ENCODE results near the gene KIRREL3.

KIRREL3 gene

GRCh38 chr11:126476266-126476924 is 524.2 kb downstream of the KIRREL3 start:
- no peak for TF ChIP-seq CTCF (IDR thresholded peaks at IDR 0.05; ENCODE audit: insufficient read depth, missing control alignments)
- DNase-seq (ENCODE audit: insufficient read length, low spot score) (no peak), FAIRE-seq (no peak)

GRCh38 chr11:126475014-126475991 is 525.3 kb downstream of the KIRREL3 start:
- DNase-seq (ENCODE audit: insufficient read length, low spot score) = no peak
- FAIRE-seq = no peak
- TF ChIP-seq CTCF (IDR thresholded peaks at IDR 0.05; ENCODE audit: insufficient read depth, missing control alignments) = no peak

GRCh38 chr11:126474220-126474619 is 526.4 kb downstream of the KIRREL3 start:
- no peak for FAIRE-seq
- DNase-seq (ENCODE audit: insufficient read length, low spot score) = no peak
- no peak for TF ChIP-seq CTCF (IDR thresholded peaks at IDR 0.05; ENCODE audit: insufficient read depth, missing control alignments)

GRCh38 chr11:126473269-126473668 is 527.3 kb downstream of the KIRREL3 start:
- DNase-seq (ENCODE audit: insufficient read length, low spot score) = no peak
- TF ChIP-seq CTCF (IDR thresholded peaks at IDR 0.05; ENCODE audit: insufficient read depth, missing control alignments) = no peak
- FAIRE-seq = no peak

GRCh38 chr11:126469311-126469710 is 531.3 kb downstream of the KIRREL3 start:
- FAIRE-seq (no peak), DNase-seq (ENCODE audit: insufficient read length, low spot score) (no peak)
- TF ChIP-seq CTCF (IDR thresholded peaks at IDR 0.05; ENCODE audit: insufficient read depth, missing control alignments) = no peak

- no peak for DNase-seq (ENCODE audit: insufficient read length, low spot score)
- no peak for TF ChIP-seq CTCF (IDR thresholded peaks at IDR 0.05; ENCODE audit: insufficient read depth, missing control alignments)
- FAIRE-seq = no peak
These were observed 532.5 kb downstream of the KIRREL3 start for GRCh38 chr11:126468102-126468521.

All from D721Med (cell line).